KMS-11 (cell line): ENCODE measurements around the gene SLC5A3.

Experiments used
- H2AFZ ChIP-seq: fragments of 200-600 bp; sonication (generic); 2 replicates; pipeline ENCODE4 v1.6.1; 2016; ENCODE audit warnings: antibody characterized with exemption, mixed run types, low read depth
- H3K27ac ChIP-seq: fragments of 200-600 bp; sonication (generic); 2 replicates; pipeline ENCODE4 v1.6.1; 2016; ENCODE audit warnings: mild to moderate bottlenecking, mixed run types
- H3K27me3 ChIP-seq: fragments of 200-600 bp; sonication (generic); 2 replicates; pipeline ENCODE4 v1.6.1; 2017; ENCODE audit warnings: mild to moderate bottlenecking, low read depth, mixed run types, moderate library complexity; ENCODE audit not compliant: insufficient read depth
- H3K36me3 ChIP-seq: fragments of 200-600 bp; sonication (generic); 2 replicates; pipeline ENCODE4 v1.6.1; 2017; ENCODE audit warnings: mild to moderate bottlenecking, mixed run types; ENCODE audit not compliant: insufficient read depth
- H3K4me1 ChIP-seq: fragments of 200-600 bp; sonication (generic); 2 replicates; pipeline ENCODE4 v1.6.1; 2016; ENCODE audit warnings: mild to moderate bottlenecking, low read depth, mixed run types; ENCODE audit not compliant: poor library complexity, severe bottlenecking
- H3K4me2 ChIP-seq: fragments of 200-600 bp; sonication (generic); 2 replicates; pipeline ENCODE4 v1.7.0; 2016; ENCODE audit warnings: mild to moderate bottlenecking, mixed run types
- H3K4me3 ChIP-seq: fragments of 200-600 bp; sonication (generic); IDR thresholded peaks from 2 replicates; pipeline ENCODE4 v1.6.1; 2017; ENCODE audit warnings: low read depth, low read length, mixed read lengths; ENCODE audit not compliant: insufficient read depth
- H3K79me2 ChIP-seq: fragments of 200-600 bp; sonication (generic); 2 replicates; pipeline ENCODE4 v1.6.1; 2016; ENCODE audit warnings: low read depth, mixed run types; ENCODE audit not compliant: insufficient read depth
- H3K9ac ChIP-seq: fragments of 200-600 bp; sonication (generic); 2 replicates; pipeline ENCODE4 v1.6.1; 2016; ENCODE audit warnings: mild to moderate bottlenecking, mixed run types
- H4K20me1 ChIP-seq: fragments of 200-600 bp; sonication (generic); 2 replicates; pipeline ENCODE4 v1.6.1; 2016; ENCODE audit warnings: mild to moderate bottlenecking, mixed run types; ENCODE audit not compliant: insufficient read depth
- TF ChIP-seq, protein P1 (sequence below): fragments of 200-600 bp; sonication (generic); conservative IDR thresholded peaks from 2 replicates; pipeline ENCODE4 v1.6.1; 2017; ENCODE audit warnings: low read depth, mild to moderate bottlenecking, antibody characterized with exemption, low read length, moderate library complexity, mixed read lengths

SLC5A3 gene

GRCh38 chr21:34100337-34100736 is 27.0 kb downstream of the SLC5A3 start:
- Histone ChIP-seq H4K20me1 (no peaks in the 10 kb centered on the region), H3K36me3 (no peaks in the 10 kb centered on the region)

GRCh38 chr21:34100790-34101189 is 27.4 kb downstream of the SLC5A3 start:
- Histone ChIP-seq H4K20me1 (no peaks in the 10 kb centered on the region), H3K4me1 (no peaks in the 10 kb centered on the region), H2AFZ (no peak overlapping the region), H3K79me2 (no peaks in the 10 kb centered on the region; the same call in 1 of the 2 replicates), H3K4me3 (no peak overlapping the region), H3K4me2 (no peak overlapping the region), H3K36me3 (no peaks in the 10 kb centered on the region), H3K27ac (no peak overlapping the region), H3K9ac (no peak overlapping the region), H3K27me3 (no peaks in the 10 kb centered on the region)
- TF ChIP-seq, protein P1, sequence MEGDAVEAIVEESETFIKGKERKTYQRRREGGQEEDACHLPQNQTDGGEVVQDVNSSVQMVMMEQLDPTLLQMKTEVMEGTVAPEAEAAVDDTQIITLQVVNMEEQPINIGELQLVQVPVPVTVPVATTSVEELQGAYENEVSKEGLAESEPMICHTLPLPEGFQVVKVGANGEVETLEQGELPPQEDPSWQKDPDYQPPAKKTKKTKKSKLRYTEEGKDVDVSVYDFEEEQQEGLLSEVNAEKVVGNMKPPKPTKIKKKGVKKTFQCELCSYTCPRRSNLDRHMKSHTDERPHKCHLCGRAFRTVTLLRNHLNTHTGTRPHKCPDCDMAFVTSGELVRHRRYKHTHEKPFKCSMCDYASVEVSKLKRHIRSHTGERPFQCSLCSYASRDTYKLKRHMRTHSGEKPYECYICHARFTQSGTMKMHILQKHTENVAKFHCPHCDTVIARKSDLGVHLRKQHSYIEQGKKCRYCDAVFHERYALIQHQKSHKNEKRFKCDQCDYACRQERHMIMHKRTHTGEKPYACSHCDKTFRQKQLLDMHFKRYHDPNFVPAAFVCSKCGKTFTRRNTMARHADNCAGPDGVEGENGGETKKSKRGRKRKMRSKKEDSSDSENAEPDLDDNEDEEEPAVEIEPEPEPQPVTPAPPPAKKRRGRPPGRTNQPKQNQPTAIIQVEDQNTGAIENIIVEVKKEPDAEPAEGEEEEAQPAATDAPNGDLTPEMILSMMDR = no peak

More at GRCh38 chr21:34100337-34100736, 27.0 kb downstream of the SLC5A3 start:
- Histone ChIP-seq H3K27ac (no peak overlapping the region), H3K4me3 (no peak overlapping the region), H2AFZ (no peak overlapping the region), H3K9ac (no peak overlapping the region), H3K4me1 (no peaks in the 10 kb centered on the region), H3K4me2 (no peak overlapping the region), H3K27me3 (no peaks in the 10 kb centered on the region), H3K79me2 (no peaks in the 10 kb centered on the region; the same call in 1 of the 2 replicates)
- TF ChIP-seq, protein P1 = no peak

GRCh38 chr21:34105947-34106541 is 32.7 kb downstream of the SLC5A3 start:
- Histone ChIP-seq H3K79me2 (no peaks in the 10 kb centered on the region), H3K27ac (no peak overlapping the region), H3K36me3 (no peaks in the 10 kb centered on the region), H4K20me1 (no peaks in the 10 kb centered on the region), H3K4me2 (no peak overlapping the region), H2AFZ (no peak overlapping the region), H3K4me1 (no peaks in the 10 kb centered on the region), H3K9ac (no peak overlapping the region), H3K27me3 (no peaks in the 10 kb centered on the region), H3K4me3 (no peak overlapping the region)
- TF ChIP-seq, protein P1 = no peak

DNA sequence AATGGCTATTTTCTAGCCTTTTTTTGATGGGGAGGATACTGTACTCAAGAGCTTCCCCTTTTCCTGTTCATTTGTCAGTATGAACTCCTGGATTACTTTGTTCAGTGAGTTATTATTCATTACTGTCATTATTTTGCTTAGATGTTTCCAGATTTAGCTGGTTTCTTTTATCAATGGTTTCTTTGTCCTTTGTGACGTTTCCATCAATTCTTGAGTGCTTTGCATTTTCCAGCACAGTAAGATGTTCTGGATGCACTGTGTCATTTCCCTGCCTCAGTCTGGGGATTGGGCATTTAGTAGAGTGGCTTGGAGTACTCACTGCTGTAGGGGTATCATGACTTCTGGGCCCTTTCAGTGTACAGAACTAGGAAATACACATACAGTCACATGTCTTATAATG is 34.2 kb downstream of the SLC5A3 start:
- no peak overlapping the region for H3K27ac ChIP-seq
- TF ChIP-seq, protein P1 = no peak

More for the DNA sequence above, 34.2 kb downstream of the SLC5A3 start:
- Histone ChIP-seq H3K27me3 (no peaks in the 10 kb centered on the region), H3K4me2 (no peak overlapping the region), H3K4me3 (no peak overlapping the region), H3K79me2 (no peaks in the 10 kb centered on the region), H3K9ac (no peak overlapping the region), H3K4me1 (no peaks in the 10 kb centered on the region), H2AFZ (no peak overlapping the region), H3K36me3 (no peaks in the 10 kb centered on the region), H4K20me1 (no peaks in the 10 kb centered on the region)
